ENCODE measurements around the gene NCCRP1.

DNA sequence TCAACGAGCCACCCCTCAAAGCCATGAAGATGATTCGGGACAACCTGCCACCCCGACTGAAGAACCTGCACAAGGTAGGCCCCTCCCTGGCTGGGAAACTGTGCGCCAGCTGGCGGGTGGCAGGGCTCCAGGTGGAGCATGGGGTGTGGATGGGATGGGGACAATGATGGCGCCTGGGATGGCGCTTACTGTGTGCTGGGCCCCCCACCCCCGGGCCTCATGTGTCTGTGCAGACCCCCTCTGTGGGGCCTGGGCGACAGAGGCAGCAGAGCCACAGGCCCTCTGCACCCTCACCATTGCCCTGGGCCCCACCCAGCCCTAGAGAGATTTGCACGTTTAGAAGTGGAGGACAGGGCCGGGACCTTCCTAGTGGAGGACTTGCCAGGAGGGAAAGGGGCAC lies 19.0 kb upstream of the NCCRP1 start:
- TF ChIP-seq, protein P1, sequence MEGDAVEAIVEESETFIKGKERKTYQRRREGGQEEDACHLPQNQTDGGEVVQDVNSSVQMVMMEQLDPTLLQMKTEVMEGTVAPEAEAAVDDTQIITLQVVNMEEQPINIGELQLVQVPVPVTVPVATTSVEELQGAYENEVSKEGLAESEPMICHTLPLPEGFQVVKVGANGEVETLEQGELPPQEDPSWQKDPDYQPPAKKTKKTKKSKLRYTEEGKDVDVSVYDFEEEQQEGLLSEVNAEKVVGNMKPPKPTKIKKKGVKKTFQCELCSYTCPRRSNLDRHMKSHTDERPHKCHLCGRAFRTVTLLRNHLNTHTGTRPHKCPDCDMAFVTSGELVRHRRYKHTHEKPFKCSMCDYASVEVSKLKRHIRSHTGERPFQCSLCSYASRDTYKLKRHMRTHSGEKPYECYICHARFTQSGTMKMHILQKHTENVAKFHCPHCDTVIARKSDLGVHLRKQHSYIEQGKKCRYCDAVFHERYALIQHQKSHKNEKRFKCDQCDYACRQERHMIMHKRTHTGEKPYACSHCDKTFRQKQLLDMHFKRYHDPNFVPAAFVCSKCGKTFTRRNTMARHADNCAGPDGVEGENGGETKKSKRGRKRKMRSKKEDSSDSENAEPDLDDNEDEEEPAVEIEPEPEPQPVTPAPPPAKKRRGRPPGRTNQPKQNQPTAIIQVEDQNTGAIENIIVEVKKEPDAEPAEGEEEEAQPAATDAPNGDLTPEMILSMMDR (conservative IDR thresholded peaks at IDR 0.05 in 1 of 2, IDR thresholded peaks at IDR 0.05 in 1 of 2; ENCODE audit: extremely low read depth in 1 of 2, insufficient read depth in 1 of 2, low read depth in 1 of 2, low read length in 2 of 2) = no peak
- no peak for TF ChIP-seq EZH2 (IDR thresholded peaks at IDR 0.05; ENCODE audit: borderline replicate concordance, low read length)
